ENCODE data around the gene RELN. TPM values are rescaled to one million over a fixed set of nuclear protein-coding genes. Genes with fewer than 3 reads are reported as not detected.

RELN gene
- total and polyA plus RNA-seq, 2 of the 13 experiments (the other 11 are each of a cell fraction or from before 2014, with no cell fraction given), result 315 to 332 TPM

DNA sequence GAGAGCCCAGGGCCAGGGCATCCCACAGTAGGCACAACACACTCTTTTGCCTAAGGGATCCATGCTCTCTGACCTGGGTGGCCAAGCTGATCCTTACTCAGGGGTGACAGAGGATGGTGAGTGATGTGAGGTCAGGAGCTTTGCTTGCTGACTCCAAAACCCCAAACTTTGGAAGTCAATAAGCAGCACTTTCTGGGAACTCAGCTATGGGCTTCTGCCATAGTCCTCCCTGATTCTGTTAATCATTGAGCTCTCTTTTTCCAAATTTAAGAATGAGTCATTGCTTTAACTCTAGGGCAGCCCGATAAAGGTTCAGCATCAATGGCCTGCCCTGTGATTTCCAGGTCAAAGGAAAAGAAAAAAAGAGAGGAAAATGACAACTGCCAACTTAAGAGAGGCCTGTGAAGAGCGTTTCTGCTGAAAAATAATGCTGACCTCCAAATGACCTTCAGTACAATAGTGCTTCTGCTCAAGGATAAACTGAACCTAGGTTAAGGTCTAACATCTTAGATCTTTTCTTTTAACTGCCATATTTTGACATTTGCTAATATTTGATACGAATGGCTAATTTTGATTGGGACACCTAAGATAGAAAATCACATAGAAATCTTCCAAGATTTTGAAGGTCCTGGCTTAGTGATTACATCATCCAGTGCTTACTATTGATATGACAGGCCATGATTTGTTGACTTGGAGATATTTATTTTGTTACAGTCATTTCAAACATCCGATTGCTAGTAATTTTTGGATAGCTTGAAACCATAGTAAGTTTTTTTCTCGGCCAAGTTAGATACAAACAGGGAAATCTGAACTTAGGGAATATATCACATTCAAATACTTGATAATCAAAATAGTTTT is 20.8 kb upstream of the RELN start (continued):
- TF ChIP-seq, protein P1, sequence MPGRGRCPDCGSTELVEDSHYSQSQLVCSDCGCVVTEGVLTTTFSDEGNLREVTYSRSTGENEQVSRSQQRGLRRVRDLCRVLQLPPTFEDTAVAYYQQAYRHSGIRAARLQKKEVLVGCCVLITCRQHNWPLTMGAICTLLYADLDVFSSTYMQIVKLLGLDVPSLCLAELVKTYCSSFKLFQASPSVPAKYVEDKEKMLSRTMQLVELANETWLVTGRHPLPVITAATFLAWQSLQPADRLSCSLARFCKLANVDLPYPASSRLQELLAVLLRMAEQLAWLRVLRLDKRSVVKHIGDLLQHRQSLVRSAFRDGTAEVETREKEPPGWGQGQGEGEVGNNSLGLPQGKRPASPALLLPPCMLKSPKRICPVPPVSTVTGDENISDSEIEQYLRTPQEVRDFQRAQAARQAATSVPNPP (CRISPR knock-in tag; IDR thresholded peaks at IDR 0.05), result no peak
- TF ChIP-seq NFE2L1 (CRISPR knock-in tag; IDR thresholded peaks at IDR 0.05; ENCODE audit: borderline replicate concordance) (no peak), ZNF367 (CRISPR knock-in tag; IDR thresholded peaks at IDR 0.05; ENCODE audit: borderline replicate concordance) (no peak), FOXA1 (IDR thresholded peaks at IDR 0.05) (no peak), FOXA1 (CRISPR knock-in tag; IDR thresholded peaks at IDR 0.05) (peak; percentile 65; the same call in 1 of the 2 replicates), PRPF4 (IDR thresholded peaks at IDR 0.05; ENCODE audit: low read depth, low read length, poor library complexity, severe bottlenecking) (no peak), ZNF451 (CRISPR knock-in tag; IDR thresholded peaks at IDR 0.05) (no peak), SOX13 (IDR thresholded peaks at IDR 0.05) (no peak), SOX13 (CRISPR knock-in tag; conservative IDR thresholded peaks at IDR 0.05 in 1 of 2, IDR thresholded peaks at IDR 0.05 in 1 of 2) (peak in 1 of 2 experiments; percentile 62; a peak in 2 of 4 replicates), GATA4 (IDR thresholded peaks at IDR 0.05; ENCODE audit: borderline replicate concordance, low read depth) (no peak), PHF21A (CRISPR knock-in tag; IDR thresholded peaks at IDR 0.05) (0 out of 2 replicates have a peak, but pooled peaks have one; percentile 36)
- TF ChIP-seq, protein P2, sequence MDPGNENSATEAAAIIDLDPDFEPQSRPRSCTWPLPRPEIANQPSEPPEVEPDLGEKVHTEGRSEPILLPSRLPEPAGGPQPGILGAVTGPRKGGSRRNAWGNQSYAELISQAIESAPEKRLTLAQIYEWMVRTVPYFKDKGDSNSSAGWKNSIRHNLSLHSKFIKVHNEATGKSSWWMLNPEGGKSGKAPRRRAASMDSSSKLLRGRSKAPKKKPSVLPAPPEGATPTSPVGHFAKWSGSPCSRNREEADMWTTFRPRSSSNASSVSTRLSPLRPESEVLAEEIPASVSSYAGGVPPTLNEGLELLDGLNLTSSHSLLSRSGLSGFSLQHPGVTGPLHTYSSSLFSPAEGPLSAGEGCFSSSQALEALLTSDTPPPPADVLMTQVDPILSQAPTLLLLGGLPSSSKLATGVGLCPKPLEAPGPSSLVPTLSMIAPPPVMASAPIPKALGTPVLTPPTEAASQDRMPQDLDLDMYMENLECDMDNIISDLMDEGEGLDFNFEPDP (CRISPR knock-in tag; conservative IDR thresholded peaks at IDR 0.05), result no peak
- TF ChIP-seq, protein P3, sequence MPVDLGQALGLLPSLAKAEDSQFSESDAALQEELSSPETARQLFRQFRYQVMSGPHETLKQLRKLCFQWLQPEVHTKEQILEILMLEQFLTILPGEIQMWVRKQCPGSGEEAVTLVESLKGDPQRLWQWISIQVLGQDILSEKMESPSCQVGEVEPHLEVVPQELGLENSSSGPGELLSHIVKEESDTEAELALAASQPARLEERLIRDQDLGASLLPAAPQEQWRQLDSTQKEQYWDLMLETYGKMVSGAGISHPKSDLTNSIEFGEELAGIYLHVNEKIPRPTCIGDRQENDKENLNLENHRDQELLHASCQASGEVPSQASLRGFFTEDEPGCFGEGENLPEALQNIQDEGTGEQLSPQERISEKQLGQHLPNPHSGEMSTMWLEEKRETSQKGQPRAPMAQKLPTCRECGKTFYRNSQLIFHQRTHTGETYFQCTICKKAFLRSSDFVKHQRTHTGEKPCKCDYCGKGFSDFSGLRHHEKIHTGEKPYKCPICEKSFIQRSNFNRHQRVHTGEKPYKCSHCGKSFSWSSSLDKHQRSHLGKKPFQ (CRISPR knock-in tag; IDR thresholded peaks at IDR 0.05; ENCODE audit: insufficient replicate concordance), result no peak
- TF ChIP-seq, protein P4, sequence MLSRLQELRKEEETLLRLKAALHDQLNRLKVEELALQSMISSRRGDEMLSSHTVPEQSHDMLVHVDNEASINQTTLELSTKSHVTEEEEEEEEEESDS (CRISPR knock-in tag; IDR thresholded peaks at IDR 0.05; ENCODE audit: borderline replicate concordance), result no peak
- TF ChIP-seq, protein P5, sequence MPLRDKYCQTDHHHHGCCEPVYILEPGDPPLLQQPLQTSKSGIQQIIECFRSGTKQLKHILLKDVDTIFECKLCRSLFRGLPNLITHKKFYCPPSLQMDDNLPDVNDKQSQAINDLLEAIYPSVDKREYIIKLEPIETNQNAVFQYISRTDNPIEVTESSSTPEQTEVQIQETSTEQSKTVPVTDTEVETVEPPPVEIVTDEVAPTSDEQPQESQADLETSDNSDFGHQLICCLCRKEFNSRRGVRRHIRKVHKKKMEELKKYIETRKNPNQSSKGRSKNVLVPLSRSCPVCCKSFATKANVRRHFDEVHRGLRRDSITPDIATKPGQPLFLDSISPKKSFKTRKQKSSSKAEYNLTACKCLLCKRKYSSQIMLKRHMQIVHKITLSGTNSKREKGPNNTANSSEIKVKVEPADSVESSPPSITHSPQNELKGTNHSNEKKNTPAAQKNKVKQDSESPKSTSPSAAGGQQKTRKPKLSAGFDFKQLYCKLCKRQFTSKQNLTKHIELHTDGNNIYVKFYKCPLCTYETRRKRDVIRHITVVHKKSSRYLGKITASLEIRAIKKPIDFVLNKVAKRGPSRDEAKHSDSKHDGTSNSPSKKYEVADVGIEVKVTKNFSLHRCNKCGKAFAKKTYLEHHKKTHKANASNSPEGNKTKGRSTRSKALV (CRISPR knock-in tag; IDR thresholded peaks at IDR 0.05), result no peak
- TF ChIP-seq, protein P6, sequence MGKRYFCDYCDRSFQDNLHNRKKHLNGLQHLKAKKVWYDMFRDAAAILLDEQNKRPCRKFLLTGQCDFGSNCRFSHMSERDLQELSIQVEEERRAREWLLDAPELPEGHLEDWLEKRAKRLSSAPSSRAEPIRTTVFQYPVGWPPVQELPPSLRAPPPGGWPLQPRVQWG (CRISPR knock-in tag; IDR thresholded peaks at IDR 0.05; ENCODE audit: borderline replicate concordance, low read depth), result no peak
- TF ChIP-seq, protein P7, sequence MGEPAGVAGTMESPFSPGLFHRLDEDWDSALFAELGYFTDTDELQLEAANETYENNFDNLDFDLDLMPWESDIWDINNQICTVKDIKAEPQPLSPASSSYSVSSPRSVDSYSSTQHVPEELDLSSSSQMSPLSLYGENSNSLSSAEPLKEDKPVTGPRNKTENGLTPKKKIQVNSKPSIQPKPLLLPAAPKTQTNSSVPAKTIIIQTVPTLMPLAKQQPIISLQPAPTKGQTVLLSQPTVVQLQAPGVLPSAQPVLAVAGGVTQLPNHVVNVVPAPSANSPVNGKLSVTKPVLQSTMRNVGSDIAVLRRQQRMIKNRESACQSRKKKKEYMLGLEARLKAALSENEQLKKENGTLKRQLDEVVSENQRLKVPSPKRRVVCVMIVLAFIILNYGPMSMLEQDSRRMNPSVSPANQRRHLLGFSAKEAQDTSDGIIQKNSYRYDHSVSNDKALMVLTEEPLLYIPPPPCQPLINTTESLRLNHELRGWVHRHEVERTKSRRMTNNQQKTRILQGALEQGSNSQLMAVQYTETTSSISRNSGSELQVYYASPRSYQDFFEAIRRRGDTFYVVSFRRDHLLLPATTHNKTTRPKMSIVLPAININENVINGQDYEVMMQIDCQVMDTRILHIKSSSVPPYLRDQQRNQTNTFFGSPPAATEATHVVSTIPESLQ (CRISPR knock-in tag; conservative IDR thresholded peaks at IDR 0.05), result no peak
- TF ChIP-seq, protein P8, sequence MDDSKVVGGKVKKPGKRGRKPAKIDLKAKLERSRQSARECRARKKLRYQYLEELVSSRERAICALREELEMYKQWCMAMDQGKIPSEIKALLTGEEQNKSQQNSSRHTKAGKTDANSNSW (CRISPR knock-in tag; IDR thresholded peaks at IDR 0.05; ENCODE audit: borderline replicate concordance), result no peak
